Loucy (cell line): ENCODE results near the gene SENP7.

Experiments
- H2AFZ ChIP-seq: fragments of 200-600 bp; sonication (generic); 2 replicates; pipeline ENCODE4 v1.6.0; 2016; ENCODE audit warnings: antibody characterized with exemption, mild to moderate bottlenecking, low read length, moderate library complexity
- H3F3A ChIP-seq: fragments of 200-600 bp; 2 replicates; pipeline ENCODE4 v1.6.0; 2016; ENCODE audit warnings: antibody characterized with exemption, low read depth, mild to moderate bottlenecking
- H3K27me3 ChIP-seq: fragments of 200-600 bp; sonication (generic); 2 replicates; pipeline ENCODE4 v1.6.1; 2014; ENCODE audit warnings: low read length, mild to moderate bottlenecking; ENCODE audit not compliant: insufficient read depth, poor library complexity, severe bottlenecking
- H3K36me3 ChIP-seq: fragments of 200-600 bp; sonication (generic); 2 replicates; pipeline ENCODE4 v1.6.1; 2016; ENCODE audit warnings: low read length; ENCODE audit not compliant: insufficient read depth
- H3K4me1 ChIP-seq: fragments of 200-600 bp; sonication (generic); 2 replicates; pipeline ENCODE4 v1.5.1; 2014; ENCODE audit warnings: low read length, mild to moderate bottlenecking; ENCODE audit not compliant: insufficient read depth, poor library complexity, severe bottlenecking
- H3K4me2 ChIP-seq: fragments of 200-600 bp; sonication (generic); 2 replicates; pipeline ENCODE4 v1.6.0; 2014; ENCODE audit warnings: antibody characterized with exemption, low read length, low read depth, mild to moderate bottlenecking; ENCODE audit not compliant: poor library complexity, severe bottlenecking
- H3K4me3 ChIP-seq: fragments of 200-600 bp; sonication (generic); 2 replicates; pipeline ENCODE4 v1.5.1; 2014; ENCODE audit warnings: low read length, mild to moderate bottlenecking, mixed read lengths; ENCODE audit not compliant: poor library complexity, severe bottlenecking
- H3K79me2 ChIP-seq: fragments of 200-600 bp; sonication (generic); 2 replicates; pipeline ENCODE4 v1.6.1; 2014; ENCODE audit warnings: low read length; ENCODE audit not compliant: insufficient read depth
- H3K9ac ChIP-seq: fragments of 200-600 bp; sonication (generic); 2 replicates; pipeline ENCODE4 v1.6.0; 2014; ENCODE audit warnings: mild to moderate bottlenecking, low read depth, low read length, moderate library complexity; ENCODE audit not compliant: poor library complexity, severe bottlenecking
- H3K9me2 ChIP-seq: fragments of 200-600 bp; sonication (generic); replicated peaks from 2 replicates; pipeline ENCODE4 v1.6.1; 2016; ENCODE audit warnings: low read depth, low read length, mixed read lengths
- H3K9me3 ChIP-seq: fragments of 200-600 bp; sonication (generic); 2 replicates; pipeline ENCODE4 v1.6.1; 2014; ENCODE audit warnings: mild to moderate bottlenecking, antibody characterized with exemption, low read length, low read depth; ENCODE audit not compliant: insufficient read depth
- H4K20me1 ChIP-seq: fragments of 200-600 bp; sonication (generic); 2 replicates; pipeline ENCODE4 v1.6.0; 2014; ENCODE audit warnings: antibody characterized with exemption, low read length, mild to moderate bottlenecking; ENCODE audit not compliant: insufficient read depth, poor library complexity, severe bottlenecking
- CTCF ChIP-seq: fragments of 200-600 bp; sonication (generic); conservative IDR thresholded peaks from 2 replicates; pipeline ENCODE4 v1.5.1; 2014; ENCODE audit warnings: mild to moderate bottlenecking, antibody characterized with exemption, low read length
- EZH2phosphoT487 ChIP-seq: fragments of 200-600 bp; IDR thresholded peaks from 2 replicates; pipeline ENCODE4 v1.6.1; 2018; ENCODE audit warnings: antibody characterized with exemption, mild to moderate bottlenecking, moderate library complexity, borderline replicate concordance

SENP7 gene

GRCh38 chr3:101531473-101532086 is 18.6 kb upstream of the SENP7 start:
- Histone ChIP-seq H2AFZ (no peak overlapping the region; the same call in 1 of the 2 replicates), H3K27me3 (no peaks in the 10 kb centered on the region), H3K36me3 (no peaks in the 10 kb centered on the region), H3K4me3 (peak overlapping the region; percentile 7), H4K20me1 (no peaks in the 10 kb centered on the region), H3K9me3 (peaks cover 9% of the 10 kb centered on the region), H3K4me1 (peaks cover 20% of the 10 kb centered on the region), H3K9me2 (no peaks in the 10 kb centered on the region), H3K9ac (no peak overlapping the region), H3K79me2 (no peaks in the 10 kb centered on the region), H3K4me2 (peak overlapping the region; percentile 48), H3F3A (no peaks in the 10 kb centered on the region)
- TF ChIP-seq CTCF: no peak
- TF ChIP-seq EZH2phosphoT487: no peak

GRCh38 chr3:101530686-101531047 is 17.7 kb upstream of the SENP7 start:
- Histone ChIP-seq H2AFZ (peak overlapping the region; percentile 78; the same call in 1 of the 2 replicates), H3K4me2 (peak overlapping the region; percentile 48), H3K9me2 (no peaks in the 10 kb centered on the region), H3K79me2 (no peaks in the 10 kb centered on the region), H3K36me3 (no peaks in the 10 kb centered on the region), H3K9me3 (peaks cover 9% of the 10 kb centered on the region), H4K20me1 (no peaks in the 10 kb centered on the region), H3K9ac (peak overlapping the region; percentile 12), H3K4me3 (peak overlapping the region; percentile 31), H3F3A (no peaks in the 10 kb centered on the region), H3K27me3 (no peaks in the 10 kb centered on the region), H3K4me1 (peaks cover 20% of the 10 kb centered on the region)
- TF ChIP-seq EZH2phosphoT487 (no peak), CTCF (no peak)

- Histone ChIP-seq H4K20me1 (no peaks in the 10 kb centered on the region), H3K4me1 (peaks cover 20% of the 10 kb centered on the region), H3K9ac (no peak overlapping the region), H3K9me2 (no peaks in the 10 kb centered on the region), H3K9me3 (peaks cover 9% of the 10 kb centered on the region), H3K4me3 (peak overlapping the region; percentile 31), H3K27me3 (no peaks in the 10 kb centered on the region), H3K79me2 (no peaks in the 10 kb centered on the region), H2AFZ (no peak overlapping the region), H3F3A (no peaks in the 10 kb centered on the region), H3K36me3 (no peaks in the 10 kb centered on the region), H3K4me2 (peak overlapping the region; percentile 48)
- TF ChIP-seq EZH2phosphoT487 (no peak), CTCF (no peak)
Measured at GRCh38 chr3:101529816-101530685, 17.0 kb upstream of the SENP7 start.
